GM18867 (cell line): Measurements from ENCODE around the gene CYP27B1.
"Not testable (repeated sequence)": the region's sequence is repeated elsewhere in the genome, so short reads cannot be mapped to it uniquely, and the experiment has no call there.

Source experiments
- ATAC-seq: cut with Tn5 transposase; IDR thresholded peaks from one replicate; pipeline ENCODE4 v1.9.1; 2021; ENCODE audit warnings: mild to moderate bottlenecking, moderate library complexity; ENCODE audit not compliant: unreplicated experiment

Gene CYP27B1

DNA sequence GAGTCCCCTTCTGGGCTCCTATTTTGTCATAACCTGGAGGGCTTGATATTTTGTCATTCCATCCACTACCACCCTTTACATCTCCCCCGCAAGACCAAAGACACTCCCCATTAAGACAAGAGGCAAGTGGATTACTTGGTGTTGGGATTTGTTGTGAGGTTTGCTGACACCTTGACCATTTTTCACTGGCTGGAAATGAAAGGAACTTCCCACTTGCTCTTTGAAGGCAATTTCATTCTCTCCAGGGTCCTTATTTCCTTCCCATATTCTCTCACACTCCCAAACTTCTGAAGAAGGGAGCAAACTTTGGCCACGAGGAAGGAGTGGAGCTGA lies 43.3 kb downstream of the CYP27B1 start:
- ATAC-seq: no peak

DNA sequence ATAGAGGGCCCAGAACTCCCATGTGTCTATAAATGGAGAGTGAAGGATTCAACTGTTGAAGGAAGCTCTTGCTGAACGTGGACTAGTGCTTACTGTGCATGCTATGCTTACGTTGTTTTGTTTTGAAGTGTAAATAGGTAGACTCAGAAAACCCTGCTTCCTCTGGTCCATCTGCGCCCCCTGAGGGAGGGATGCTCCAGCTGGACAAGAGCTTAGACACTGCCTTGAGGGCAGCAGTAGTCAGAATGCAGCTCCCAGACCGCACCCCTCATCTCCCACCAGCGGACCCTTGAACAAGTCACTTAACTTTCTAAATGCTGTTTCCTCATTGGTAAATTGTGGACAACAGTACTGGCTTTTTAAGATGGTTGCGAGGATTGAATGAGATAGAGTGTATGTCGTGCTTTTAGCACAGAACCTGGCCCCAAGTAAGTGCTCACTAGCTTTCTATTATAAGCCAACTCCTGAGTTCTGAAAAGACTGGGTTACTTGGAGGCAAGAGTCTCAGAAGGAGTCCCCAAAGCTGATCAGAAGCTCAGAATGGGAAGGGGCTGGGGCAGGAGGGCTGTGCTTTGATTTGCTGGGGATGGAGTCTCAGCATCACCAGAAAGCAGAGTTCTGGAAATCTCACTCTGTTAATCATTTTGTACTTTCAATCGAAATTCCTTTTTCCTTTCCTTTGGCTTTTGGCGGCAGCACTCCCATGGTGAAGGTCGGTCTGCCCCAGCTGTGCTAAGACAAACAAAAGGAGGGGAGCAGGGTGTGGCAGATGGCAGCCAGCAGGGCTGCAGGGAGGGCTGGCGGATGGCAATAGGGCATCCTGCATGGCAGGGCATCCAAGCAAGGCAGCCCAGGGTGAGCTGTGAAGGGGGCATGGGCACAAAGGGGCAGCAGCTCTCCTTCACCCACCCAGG lies 43.9 kb downstream of the CYP27B1 start:
- no peak for ATAC-seq

- not testable (repeated sequence) for ATAC-seq
These were observed 44.9 kb downstream of the CYP27B1 start for GRCh38 chr12:57721846-57722608.

GRCh38 chr12:57720606-57721595 lies 46.0 kb downstream of the CYP27B1 start:
- ATAC-seq: no peak

- no peak for ATAC-seq
These were observed 46.9 kb downstream of the CYP27B1 start for GRCh38 chr12:57719777-57720605.

- ATAC-seq: no peak
These were observed 48.0 kb downstream of the CYP27B1 start for GRCh38 chr12:57718641-57719528.

GRCh38 chr12:57717846-57718640 lies 48.8 kb downstream of the CYP27B1 start:
- no peak for ATAC-seq

GRCh38 chr12:57717131-57717530 lies 49.7 kb downstream of the CYP27B1 start:
- ATAC-seq: no peak

- ATAC-seq: no peak
These were observed 50.6 kb downstream of the CYP27B1 start for GRCh38 chr12:57716305-57716704.

- ATAC-seq: no peak
These were observed 51.1 kb downstream of the CYP27B1 start for GRCh38 chr12:57715786-57716185.

DNA sequence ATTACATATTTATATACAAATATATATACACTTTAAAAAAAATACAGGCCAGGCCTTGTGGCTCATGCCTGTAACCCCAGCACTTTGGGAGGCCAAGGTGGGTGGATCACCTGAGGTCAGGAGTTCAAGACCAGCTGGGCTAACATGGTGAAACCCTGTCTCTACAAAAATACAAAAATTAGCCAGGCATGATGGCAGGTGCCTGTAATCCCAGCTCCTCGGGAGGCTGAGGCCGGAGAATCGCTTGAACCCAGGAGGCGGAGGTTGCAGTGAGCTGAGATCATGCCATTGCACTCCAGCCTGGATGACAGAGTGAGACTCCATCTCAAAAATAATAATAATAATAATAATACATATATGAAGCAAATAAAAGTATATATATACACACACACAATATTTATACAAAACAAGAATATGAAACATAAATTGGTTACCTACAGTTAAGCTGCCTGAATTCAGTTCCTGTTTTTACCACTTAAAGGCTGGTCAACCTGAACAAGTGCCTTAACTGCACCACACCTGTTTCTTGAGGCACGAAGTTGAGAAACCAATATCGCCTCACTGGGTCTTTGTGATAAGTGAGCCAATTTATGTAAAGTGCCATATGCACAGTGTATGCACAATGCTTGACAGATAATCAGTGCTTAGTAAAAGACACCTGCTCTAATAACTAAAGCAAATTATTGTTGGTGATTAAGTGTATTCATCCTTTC lies 51.7 kb downstream of the CYP27B1 start:
- not testable (repeated sequence) for ATAC-seq

GRCh38 chr12:57713209-57713608 lies 53.7 kb downstream of the CYP27B1 start:
- ATAC-seq: no peak

DNA sequence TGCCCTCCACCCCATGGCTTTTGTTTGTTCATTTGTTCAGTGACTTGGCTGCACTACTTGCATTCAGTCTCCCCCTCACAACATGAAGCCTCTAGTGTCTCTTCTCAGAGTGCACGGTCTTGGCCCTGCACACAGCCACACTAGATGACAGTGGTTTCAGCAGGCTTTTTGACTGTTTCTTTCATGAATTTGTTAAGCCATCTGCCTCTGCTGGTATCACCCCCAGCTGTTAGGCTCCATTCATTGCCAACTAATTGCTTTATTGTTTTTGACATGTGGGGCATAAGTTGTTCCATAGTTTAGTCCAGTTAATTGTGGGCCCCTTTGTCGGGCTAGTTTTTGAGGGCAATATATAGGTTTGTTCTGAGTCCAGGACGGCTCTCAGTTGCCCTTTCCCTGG lies 54.2 kb downstream of the CYP27B1 start:
- no peak for ATAC-seq
